Coronary artery (tissue), 2 donors: ENCODE results near the gene HGS.
A peak's percentile ranks its signal among the peaks of the same experiment; 100 is the strongest.

Source experiments
- DNase-seq: peaks from one replicate; pipeline ENCODE4 v3.0.0-alpha.2; 2017; ENCODE audit warnings: low spot score
- H3K27ac ChIP-seq, 2 donors: fragments of 200-600 bp; sonication (generic); one replicate each; pipeline ENCODE4 v1.5.1; 2016 to 2019
- H3K4me3 ChIP-seq: fragments of 200-600 bp; sonication (generic); 2 replicates; pipeline ENCODE4 v1.5.1; 2016; ENCODE audit warnings: mild to moderate bottlenecking, moderate library complexity
- TF ChIP-seq, protein P1 (sequence below): fragments of 200-600 bp; sonication (generic); IDR thresholded peaks from one replicate; pipeline ENCODE4 v1.5.1; 2019; ENCODE audit warnings: antibody characterized with exemption

Gene HGS, protein sequence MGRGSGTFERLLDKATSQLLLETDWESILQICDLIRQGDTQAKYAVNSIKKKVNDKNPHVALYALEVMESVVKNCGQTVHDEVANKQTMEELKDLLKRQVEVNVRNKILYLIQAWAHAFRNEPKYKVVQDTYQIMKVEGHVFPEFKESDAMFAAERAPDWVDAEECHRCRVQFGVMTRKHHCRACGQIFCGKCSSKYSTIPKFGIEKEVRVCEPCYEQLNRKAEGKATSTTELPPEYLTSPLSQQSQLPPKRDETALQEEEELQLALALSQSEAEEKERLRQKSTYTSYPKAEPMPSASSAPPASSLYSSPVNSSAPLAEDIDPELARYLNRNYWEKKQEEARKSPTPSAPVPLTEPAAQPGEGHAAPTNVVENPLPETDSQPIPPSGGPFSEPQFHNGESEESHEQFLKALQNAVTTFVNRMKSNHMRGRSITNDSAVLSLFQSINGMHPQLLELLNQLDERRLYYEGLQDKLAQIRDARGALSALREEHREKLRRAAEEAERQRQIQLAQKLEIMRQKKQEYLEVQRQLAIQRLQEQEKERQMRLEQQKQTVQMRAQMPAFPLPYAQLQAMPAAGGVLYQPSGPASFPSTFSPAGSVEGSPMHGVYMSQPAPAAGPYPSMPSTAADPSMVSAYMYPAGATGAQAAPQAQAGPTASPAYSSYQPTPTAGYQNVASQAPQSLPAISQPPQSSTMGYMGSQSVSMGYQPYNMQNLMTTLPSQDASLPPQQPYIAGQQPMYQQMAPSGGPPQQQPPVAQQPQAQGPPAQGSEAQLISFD

DNA sequence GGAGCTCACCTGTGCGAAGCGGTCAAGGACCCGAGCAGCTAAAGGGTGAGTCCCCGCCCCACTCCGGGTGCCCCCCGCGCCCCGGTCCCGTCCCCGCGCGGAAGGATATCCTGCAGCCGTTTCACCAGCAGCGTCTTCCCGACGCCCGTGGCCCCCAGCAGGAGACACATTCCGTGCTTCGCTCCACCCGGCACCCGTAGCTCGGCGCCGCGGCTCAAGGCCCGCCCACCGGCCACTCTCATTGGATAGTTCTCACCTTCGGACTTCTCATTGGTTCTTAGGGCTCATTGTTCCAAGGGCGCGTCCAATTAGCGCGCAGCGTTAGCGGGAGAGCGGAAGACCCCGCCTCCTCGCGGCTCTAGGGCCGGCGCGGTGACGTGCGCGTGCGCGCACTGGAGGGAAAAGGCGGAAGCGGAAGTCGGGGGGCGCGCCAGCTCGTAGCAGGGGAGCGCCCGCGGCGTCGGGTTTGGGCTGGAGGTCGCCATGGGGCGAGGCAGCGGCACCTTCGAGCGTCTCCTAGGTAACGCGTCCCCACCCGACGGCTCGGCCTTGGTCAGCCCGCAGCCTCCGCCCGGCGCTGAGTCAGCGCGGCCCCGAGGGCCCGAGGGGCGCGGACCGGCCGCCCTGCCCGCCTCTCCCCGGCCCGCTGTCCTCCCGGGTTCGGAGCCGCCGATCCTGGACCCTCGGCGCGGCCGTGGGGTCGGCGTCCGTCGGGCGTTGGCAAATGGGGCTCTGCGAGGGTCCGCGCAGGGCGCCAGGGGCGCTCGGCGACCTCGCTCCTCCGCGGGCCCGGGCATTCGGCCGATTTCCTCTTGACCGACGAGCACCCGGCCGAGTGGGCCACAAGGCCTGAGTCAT, at the start of gene HGS, which contains the start of gene ARL16:
TSS of gene HGS (plus strand) at position 428 of the 858 bp plus-strand sequence. CDS start at position 484, 56 bp downstream.
TSS of gene ARL16 (minus strand) at position 214 of the 858 bp plus-strand sequence. CDS start at position 170, 44 bp downstream.
- H3K4me3 ChIP-seq, result peak within 1 kb of the TSS; percentile 98
- TF ChIP-seq, protein P1, sequence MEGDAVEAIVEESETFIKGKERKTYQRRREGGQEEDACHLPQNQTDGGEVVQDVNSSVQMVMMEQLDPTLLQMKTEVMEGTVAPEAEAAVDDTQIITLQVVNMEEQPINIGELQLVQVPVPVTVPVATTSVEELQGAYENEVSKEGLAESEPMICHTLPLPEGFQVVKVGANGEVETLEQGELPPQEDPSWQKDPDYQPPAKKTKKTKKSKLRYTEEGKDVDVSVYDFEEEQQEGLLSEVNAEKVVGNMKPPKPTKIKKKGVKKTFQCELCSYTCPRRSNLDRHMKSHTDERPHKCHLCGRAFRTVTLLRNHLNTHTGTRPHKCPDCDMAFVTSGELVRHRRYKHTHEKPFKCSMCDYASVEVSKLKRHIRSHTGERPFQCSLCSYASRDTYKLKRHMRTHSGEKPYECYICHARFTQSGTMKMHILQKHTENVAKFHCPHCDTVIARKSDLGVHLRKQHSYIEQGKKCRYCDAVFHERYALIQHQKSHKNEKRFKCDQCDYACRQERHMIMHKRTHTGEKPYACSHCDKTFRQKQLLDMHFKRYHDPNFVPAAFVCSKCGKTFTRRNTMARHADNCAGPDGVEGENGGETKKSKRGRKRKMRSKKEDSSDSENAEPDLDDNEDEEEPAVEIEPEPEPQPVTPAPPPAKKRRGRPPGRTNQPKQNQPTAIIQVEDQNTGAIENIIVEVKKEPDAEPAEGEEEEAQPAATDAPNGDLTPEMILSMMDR, result no peak

DNA sequence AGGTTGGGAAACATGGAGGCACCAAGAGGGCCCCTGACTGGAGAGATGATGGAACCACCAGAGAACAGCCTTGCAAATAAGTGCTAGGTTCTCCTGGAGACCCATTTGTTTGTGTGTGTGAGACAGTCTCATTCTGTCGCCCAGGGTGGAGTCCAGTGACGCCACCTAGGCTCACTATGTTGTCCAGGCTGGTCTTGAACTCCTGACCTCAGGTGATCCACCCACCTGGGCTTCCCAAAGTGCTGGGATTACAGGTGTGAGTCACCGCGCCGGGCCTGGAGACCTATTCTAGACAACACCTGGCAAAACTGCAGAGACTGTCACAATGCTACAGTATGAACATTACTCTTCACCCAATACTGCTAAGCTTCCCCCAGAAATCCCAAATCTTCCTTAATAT, 48.4 kb upstream of the HGS start:
- TF ChIP-seq, protein P1, result no peak
- Histone ChIP-seq H3K4me3 (peak overlapping the region; percentile 86), H3K27ac (no peak overlapping the region)
- DNase-seq, result no peak

More for the DNA sequence above, at the start of gene HGS, which contains the start of gene ARL16:
- peak; percentile 98 for DNase-seq
- H3K27ac ChIP-seq, result peak within 1 kb of the TSS; percentile 83 to 92

DNA sequence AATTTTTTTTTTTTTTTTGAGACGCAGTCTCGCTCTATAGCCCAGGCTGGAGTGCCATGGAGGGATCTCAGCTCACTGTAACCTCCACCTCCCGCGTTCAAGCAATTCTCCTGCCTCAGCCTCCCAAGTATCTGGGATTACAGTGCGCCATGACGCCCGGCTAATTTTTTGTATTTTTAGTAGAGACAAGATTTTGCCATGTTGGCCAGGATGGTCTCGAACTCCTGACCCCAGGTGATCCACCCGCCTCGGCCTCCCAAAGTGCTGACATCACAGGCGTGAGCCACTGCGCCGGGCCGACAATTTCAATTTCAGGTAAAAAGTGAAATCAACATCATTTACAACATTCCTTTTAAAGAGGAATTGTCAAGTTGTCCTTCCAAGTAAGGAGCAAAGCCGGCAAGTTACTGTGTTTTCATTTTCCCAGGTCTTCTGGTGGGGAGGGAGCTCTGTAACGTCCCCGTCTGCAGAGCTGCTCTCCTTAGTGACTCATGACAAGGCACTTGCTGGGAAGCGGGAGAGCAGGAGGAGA, 47.8 kb upstream of the HGS start:
- TF ChIP-seq, protein P1, result no peak
- Histone ChIP-seq H3K27ac (peak overlapping the region; percentile 74 to 95), H3K4me3 (peak overlapping the region; percentile 86)
- no peak for DNase-seq

DNA sequence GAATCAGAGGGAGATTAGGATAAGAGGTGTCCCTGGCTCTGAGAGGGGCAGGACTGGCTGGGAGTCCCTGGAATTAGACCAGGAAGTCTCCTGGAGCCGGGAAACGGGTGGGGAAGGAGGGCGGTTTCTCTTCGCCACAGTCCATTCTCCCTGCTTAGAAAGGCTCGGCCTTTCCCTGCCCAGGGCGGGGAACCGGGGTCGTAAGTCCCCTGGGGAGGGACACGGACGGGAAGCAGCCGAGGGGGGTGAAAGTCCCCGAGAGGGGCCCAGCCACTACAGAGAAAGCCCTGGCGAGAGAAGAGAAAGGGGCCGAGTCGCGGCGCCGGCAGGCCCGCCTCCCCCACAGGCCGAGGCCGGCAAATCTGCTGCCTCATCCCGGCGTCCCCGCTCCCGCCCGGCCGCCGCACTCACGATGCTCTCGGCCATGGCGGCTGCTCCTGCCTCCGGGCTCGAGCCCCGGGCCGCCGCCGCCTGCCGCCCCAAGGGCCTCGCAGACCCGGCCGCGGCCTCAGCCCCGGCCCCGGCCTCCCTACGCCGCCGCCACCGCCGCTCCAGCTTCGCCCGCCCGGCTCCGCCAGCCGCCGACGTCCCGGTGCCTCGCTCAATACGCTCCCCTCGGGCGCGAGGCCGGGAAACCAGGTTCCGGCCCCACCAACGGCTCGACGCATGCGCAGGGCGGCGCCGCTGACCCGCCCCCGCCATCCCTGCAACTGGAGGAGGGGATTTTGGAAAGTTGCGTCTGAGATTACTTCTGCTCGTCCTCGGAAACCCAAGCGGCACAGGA, 47.1 kb upstream of the HGS start, which contains the start of the genes NPLOC4 and TSPAN10:
TSS of gene NPLOC4 (minus strand) at position 608 of the 784 bp plus-strand sequence. CDS start at position 426, 182 bp downstream.
TSS of gene TSPAN10 (plus strand) at position 692 of the 784 bp plus-strand sequence. CDS start 5,217 bp downstream, outside the sequence.
- DNase-seq, result peak; percentile 91
- Histone ChIP-seq H3K27ac (peak within 1 kb of the TSS; percentile 74 to 95), H3K4me3 (peak within 1 kb of the TSS; percentile 86)
- TF ChIP-seq, protein P1, result no peak

DNA sequence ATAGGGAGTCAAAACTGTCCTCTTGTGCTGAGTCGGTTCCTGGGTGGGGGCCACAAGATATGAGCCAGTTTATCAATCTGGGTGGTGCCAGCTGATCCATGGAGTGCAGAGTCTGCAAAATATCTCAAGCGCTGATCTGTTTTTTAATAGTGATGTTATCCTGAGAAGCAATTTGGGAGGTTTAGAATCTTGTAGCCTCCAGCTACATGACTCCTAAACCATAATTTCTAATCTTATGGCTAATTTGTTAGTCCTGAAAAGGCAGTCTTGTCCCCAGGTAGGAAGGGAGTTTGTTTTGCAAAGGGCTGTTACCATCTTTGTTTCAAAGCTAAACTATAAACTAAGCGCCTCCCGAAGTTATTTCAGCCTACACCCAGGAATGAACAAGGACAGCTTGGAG, 45.1 kb upstream of the HGS start:
- H3K4me3 ChIP-seq, result no peak overlapping the region
- H3K27ac ChIP-seq, result no peak overlapping the region
- no peak for DNase-seq
- TF ChIP-seq, protein P1, result no peak
